DMS153 treated with DMSO at 0.1 percent for 48 hours (cell line): ENCODE results near the gene ZFP1.

Source experiments
- DNase-seq: peaks from one replicate; lab custom pipeline; 2025; ENCODE audit not compliant: unreplicated experiment; lab: John Stamatoyannopoulos, UW

Gene ZFP1

GRCh38 chr16:75148311-75149195 is at the start of gene ZFP1:
Gene ZFP1 (plus strand): TSS chr16:75148524. CDS start chr16:75152952, 4,428 bp downstream.
- DNase-seq: peak; percentile 83

GRCh38 chr16:75099075-75099667 is 49.2 kb upstream of the ZFP1 start:
- DNase-seq: no peak

GRCh38 chr16:75099738-75100602 is 48.4 kb upstream of the ZFP1 start:
- DNase-seq: no peak

- no peak for DNase-seq
Observed at GRCh38 chr16:75100603-75100990, 47.7 kb upstream of the ZFP1 start.

DNA sequence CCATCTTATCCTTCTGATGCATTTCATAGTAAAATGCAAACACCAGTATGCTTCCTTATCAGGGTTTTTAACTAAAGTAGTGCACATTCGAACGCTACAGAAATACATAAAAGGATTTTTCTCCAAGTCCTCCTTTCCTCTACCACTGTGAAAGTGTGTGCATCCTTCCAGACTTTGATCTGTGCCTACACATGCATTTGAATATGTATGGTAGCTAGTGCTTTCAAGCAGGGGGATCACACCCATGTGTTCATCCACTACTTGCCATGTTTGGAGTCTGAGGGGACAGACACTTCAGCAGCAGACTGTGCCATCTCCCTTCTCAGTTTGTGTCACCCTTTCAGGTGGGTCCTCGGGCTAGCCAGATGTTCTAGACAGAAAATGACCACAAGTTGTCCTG is 46.7 kb upstream of the ZFP1 start:
- no peak for DNase-seq

GRCh38 chr16:75102595-75102994 is 45.7 kb upstream of the ZFP1 start:
- DNase-seq: no peak

DNA sequence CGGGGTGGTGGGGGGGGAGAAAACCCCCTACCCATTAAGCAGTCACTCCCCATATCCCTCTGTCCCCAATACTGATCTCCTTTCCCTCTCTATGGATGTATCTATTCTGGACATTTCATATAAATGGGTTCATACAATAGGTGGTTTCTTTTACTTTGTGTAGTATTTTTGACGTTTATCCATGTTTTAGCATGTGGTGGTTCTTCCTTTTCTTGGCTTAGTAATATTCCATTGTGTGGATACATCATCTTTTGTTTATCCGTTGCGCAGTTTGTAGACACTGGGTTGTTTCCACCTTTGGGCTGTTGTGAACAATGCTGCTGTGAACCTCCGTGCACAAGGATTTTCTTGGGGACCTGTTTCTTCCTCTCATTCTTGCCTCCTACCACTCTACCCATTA is 44.3 kb upstream of the ZFP1 start:
- DNase-seq: no peak

DNA sequence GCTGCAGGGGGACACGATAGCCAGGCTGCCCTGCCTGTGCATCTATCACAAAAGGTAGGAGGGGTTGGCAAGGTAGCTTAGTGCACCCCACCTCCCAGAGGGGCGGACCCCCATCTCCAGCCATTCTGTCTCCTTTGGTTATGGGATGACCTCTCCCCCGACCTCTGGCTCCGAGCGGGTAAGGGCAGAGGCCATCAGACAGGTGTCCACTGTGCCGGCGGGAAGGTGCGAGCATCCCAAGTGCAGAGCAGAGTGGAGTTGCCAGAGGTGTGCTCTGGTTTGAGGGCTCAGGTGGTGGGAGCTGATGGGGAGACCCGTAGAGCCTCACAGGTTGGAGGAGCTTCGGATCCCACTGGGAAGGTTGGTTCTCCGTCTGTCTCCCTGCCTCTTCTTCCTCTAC is 43.5 kb upstream of the ZFP1 start:
- DNase-seq: no peak

DNA sequence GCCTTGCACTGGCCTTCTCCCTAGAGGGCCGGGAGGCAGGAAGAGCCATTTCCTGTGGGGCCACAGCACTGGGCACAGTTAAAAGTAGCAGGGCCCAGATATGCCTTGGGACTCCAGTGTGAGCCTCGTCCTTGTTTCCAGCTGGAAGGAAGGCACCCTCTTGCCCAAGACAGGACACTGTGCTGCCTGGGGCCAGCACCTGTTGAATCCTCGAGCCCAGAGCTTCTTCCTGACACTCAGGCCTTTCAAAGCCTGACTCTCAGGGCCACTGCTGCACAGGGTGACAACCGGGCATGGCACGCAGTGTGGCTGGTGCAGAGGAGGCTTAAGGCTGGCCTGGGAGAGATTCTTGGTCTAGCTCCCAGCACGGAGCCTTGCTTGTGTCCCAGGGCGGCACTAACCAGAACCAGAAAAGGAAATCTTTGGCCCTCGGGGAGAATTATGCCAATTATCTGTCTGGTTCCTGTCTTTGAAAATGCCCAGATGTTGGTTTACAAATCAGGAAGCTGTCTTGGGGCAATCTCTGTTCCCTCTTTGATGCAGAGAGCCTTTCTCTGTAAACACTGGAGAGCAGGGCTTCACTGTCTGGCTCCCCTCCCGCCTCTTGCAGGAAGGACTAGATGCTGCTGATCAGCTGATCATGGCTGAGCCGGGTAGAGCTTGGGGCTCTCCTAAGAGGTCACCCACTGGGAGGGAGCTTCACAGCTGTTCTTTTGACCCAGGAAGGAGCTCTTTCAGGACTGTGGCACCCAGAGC is 42.8 kb upstream of the ZFP1 start:
- no peak for DNase-seq

DNA sequence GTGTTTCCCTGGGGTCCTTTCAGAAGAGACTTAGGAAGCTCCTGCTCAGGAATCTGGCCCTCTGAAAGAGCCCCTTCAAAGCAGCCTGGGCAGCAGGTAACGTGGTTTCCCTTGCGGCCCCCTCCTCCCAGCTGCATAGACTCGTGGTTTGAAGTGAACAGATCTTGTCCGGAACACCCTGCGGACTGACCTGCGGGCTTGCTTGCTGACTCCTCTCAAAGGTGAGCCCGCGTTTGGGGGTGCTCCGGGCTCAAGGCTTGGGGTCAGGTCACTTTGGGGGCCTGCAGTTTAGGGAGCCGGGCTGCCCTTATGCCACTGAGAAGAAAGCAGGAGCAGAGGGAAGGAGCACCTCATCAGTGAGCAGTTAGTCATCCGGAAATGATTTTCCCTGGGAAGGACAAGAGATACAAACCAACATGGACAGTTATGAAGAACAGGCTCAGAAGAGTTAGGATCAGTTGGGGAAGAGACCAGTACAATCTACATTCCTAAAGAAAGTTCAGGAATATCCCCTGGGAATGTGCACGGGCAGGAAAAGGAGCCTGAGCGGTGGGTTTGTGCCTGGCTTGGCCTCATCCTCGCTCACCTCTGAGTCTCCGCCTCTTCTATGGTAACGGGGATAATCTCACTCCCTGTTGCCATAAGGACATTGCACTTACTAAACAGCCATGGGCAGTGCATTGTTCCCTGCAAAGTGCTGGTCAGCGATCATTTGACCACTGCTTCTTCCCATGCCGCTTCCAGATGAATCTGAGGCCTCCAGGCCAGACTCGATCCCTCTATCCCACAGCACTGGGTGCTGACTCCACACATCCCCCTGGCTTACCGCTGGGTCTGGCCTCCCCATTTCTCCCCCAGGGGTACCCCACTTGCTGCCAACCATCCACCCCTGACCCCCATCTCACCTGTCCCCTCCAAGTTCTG is 41.7 kb upstream of the ZFP1 start:
- no peak for DNase-seq

DNA sequence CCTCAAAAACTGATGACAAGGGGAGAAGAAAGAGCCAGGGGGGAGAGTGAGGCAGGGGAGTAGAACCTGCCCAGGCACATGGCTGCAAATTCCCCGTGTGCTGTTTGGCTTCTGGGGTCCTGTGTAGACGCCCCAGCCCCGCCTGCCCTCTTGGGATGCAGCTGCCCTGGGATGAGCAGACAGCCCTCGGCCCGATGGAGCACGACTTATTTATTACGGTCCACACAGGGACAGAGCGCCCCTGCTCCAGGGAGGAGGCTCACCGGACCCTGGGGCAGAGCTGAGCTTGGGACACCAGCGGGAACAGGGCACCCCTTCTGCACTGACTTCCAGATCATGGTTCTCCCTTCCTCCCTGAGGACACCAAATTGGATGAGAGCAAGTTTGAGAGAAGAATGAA is 40.8 kb upstream of the ZFP1 start:
- DNase-seq: no peak

DNA sequence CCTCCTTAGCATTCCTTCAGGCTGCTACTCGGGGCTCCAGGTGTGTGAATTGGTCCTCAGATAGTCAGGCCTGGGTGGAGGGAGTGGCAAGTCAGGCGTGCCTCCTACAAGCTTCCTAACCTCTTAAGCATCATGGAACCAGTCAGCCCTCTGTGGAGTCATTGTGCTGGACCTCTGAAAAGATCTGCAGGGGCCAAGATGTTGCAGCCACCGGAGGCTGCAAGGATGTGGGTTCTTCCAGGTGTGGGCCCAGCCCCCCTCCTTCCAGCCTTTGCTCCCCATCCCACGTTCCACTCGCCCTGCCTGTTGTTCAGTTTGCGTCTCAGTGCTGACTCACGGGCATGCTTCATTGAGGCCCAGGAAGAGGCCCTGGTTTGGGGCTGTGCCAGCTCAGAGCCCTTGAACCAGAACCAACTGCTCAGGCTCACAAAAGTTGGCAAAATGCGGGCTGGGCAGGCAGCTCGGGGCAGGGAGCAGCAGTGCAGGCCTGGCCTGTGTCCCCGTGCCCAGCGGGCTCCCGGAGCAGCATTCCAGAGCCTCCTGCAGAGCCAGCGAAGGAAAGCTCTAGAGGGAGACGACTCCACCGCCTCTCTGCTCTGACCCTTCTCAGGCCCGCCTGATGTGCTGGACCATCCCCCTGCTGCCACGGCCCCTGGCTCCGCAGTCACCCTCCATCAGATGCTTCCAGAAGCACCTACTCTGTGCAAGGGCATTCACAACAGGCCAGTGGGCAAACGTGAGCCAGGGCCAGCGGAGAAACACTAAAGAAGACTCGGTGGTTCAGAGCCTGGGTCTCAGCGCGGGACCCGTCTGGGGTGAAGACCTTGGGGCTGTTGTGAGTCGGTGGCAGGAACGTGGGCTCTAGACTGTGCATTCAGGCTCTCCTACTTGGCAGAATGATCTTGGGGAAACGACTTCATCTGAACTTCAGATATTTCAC is 39.3 kb upstream of the ZFP1 start:
- DNase-seq: peak; percentile 65

DNA sequence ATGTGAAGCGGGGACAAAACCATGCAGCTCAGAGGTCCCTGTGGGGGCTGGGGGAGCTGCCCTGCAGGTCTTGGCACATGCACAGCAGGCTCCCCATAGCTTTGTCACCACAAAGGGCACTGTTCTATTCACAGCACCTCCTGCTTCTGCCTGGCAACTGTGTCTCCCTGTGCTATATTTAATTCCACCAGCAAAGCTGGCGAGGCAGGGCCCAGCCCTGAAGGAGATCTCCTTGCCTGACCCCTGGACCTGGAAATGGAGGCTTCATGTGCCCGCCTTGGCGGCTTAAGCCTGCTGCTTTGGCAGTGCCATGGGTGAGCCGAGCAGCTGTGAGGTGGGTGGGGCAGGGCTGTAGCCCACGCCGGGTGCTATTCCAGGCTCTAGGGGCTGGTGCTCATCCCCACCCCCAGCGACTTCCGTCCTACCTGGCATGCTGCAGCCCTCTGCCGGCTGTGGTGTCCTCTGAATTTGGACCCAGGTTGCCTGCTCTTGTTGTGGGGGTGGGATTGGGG is 38.5 kb upstream of the ZFP1 start:
- DNase-seq: peak; percentile 56

GRCh38 chr16:75110637-75111513 is 37.4 kb upstream of the ZFP1 start:
- peak; percentile 78 for DNase-seq

DNA sequence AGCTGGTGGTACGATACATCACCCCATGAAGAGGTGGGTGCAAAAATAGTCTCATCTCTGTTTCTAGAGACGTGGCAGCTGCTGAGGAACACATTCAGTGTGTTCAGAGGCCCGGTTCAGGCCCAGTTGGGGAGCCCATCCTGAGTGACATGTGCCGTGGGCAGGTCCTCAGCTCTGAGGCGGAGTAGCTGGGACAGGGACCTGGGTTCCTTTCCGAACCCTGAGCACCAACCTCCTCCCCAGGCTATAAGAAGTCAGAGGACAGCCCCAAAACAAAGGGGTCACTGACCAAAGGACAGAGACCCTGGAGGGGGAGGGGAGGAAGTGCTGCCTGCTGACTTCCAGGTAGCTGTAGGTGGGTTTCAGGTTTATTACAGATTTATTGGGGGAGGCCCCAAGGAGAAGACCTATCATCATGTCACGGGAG is 36.8 kb upstream of the ZFP1 start:
- no peak for DNase-seq

DNA sequence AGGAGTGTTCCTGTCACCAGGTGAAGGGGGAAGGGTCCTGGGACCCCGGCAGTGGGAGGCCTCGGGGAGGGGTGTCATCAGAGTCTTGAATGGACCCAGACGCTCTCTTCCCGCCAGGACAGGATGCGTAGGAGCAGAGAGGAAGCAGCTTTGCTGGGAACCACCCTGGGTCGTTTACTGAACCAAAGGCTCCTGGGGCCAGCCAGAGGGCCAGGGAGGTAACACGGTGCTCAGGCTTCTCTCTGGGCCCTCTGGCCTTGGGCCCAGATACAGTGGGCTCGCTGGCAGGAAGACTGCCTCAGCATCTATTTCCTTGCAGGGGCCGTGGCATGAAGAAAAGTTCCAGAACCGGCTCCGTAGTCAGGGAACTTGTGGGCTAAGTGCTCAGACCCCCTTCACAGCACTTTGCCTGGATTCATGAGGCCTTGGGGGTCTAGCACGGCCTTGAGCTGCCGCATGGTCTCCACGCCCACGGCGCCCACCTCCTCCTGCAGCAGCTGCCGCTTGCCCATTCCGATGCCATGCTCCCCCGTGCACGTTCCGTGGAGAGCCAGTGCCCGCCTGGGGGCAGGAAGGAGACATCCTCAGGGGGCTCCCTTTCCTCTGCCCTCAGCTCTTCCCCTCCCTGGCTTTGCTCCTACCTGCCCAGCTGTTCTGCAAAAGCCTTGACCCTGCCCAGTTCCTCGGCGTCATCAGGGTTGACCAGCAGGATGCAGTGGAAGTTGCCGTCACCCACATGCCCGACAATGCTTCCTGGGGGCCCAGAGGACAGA is 36.2 kb upstream of the ZFP1 start:
- no peak for DNase-seq
